H9 (cell line): ENCODE data around the gene TMEM107. TPM values are rescaled to one million over a fixed set of nuclear protein-coding genes. Genes with fewer than 3 reads are reported as not detected.

Experiments
- DNase-seq: peaks from one replicate; pipeline ENCODE4 v3.0.0-alpha.2; 2017
- H2AFZ ChIP-seq: one replicate; pipeline ENCODE4 v1.6.1; 2013; ENCODE audit warnings: mild to moderate bottlenecking, low read length, control low read depth, moderate library complexity
- H2AK5ac ChIP-seq: 2 replicates; pipeline ENCODE4 v1.6.1; 2013; ENCODE audit warnings: low read length, control low read depth, mixed read lengths; ENCODE audit not compliant: insufficient read length
- H2BK120ac ChIP-seq: one replicate; pipeline ENCODE4 v1.6.1; 2013; ENCODE audit warnings: low read depth, mild to moderate bottlenecking, low read length, control low read depth, inconsistent platforms; ENCODE audit not compliant: poor library complexity, severe bottlenecking
- H2BK12ac ChIP-seq: 2 replicates; pipeline ENCODE4 v1.6.1; 2013; ENCODE audit warnings: low read length, control low read depth, mixed read lengths, low read depth; ENCODE audit not compliant: insufficient read length
- H2BK15ac ChIP-seq: 2 replicates; pipeline ENCODE4 v1.6.1; 2013; ENCODE audit warnings: low read depth, low read length, control low read depth
- H2BK20ac ChIP-seq: one replicate; pipeline ENCODE4 v1.6.1; 2013; ENCODE audit warnings: low read depth, mild to moderate bottlenecking, low read length, control low read depth, inconsistent platforms; ENCODE audit not compliant: poor library complexity, severe bottlenecking
- H2BK5ac ChIP-seq: 2 replicates; pipeline ENCODE4 v1.6.1; 2013; ENCODE audit warnings: low read length, control low read depth, mixed read lengths; ENCODE audit not compliant: insufficient read length
- H3K14ac ChIP-seq: 2 replicates; pipeline ENCODE4 v1.6.1; 2013; ENCODE audit warnings: low read length, control low read depth; ENCODE audit not compliant: insufficient read depth
- H3K18ac ChIP-seq: 2 replicates; pipeline ENCODE4 v1.6.1; 2013; ENCODE audit warnings: low read depth, mild to moderate bottlenecking, mixed read lengths, low read length, control low read depth; ENCODE audit not compliant: insufficient read length
- H3K23ac ChIP-seq: 2 replicates; pipeline ENCODE4 v1.6.1; 2013; ENCODE audit warnings: low read length, control low read depth, mixed read lengths, low read depth; ENCODE audit not compliant: insufficient read length
- H3K23me2 ChIP-seq: 2 replicates; pipeline ENCODE4 v1.6.1; 2013; ENCODE audit warnings: low read depth, mild to moderate bottlenecking, mixed read lengths, low read length, control low read depth; ENCODE audit not compliant: insufficient read length, poor library complexity, severe bottlenecking
- H3K27ac ChIP-seq: 2 replicates; pipeline ENCODE4 v1.5.1; 2013; ENCODE audit warnings: low read length, control low read depth, mixed read lengths, low read depth; ENCODE audit not compliant: insufficient read length
- H3K27me3 ChIP-seq: 2 replicates; pipeline ENCODE4 v1.6.1; 2013; ENCODE audit warnings: low read length, control low read depth, inconsistent platforms; ENCODE audit not compliant: insufficient read depth
- H3K4ac ChIP-seq: 2 replicates; pipeline ENCODE4 v1.6.1; 2013; ENCODE audit warnings: low read depth, mild to moderate bottlenecking, control low read depth, inconsistent platforms, low read length, moderate library complexity
- H3K4me1 ChIP-seq: 2 replicates; pipeline ENCODE4 v1.6.1; 2013; ENCODE audit warnings: low read length, control low read depth, inconsistent platforms; ENCODE audit not compliant: insufficient read depth
- H3K4me2 ChIP-seq: 2 replicates; pipeline ENCODE4 v1.6.1; 2013; ENCODE audit warnings: low read length, control low read depth, mixed read lengths; ENCODE audit not compliant: insufficient read length, insufficient read depth
- H3K56ac ChIP-seq: 2 replicates; pipeline ENCODE4 v1.6.1; 2013; ENCODE audit warnings: low read depth, mild to moderate bottlenecking, mixed read lengths, low read length, control low read depth; ENCODE audit not compliant: insufficient read length
- H3K79me1 ChIP-seq: 2 replicates; pipeline ENCODE4 v1.6.1; 2013; ENCODE audit warnings: low read depth, mild to moderate bottlenecking, moderate library complexity, low read length, control low read depth, inconsistent platforms; ENCODE audit not compliant: insufficient read depth, poor library complexity, severe bottlenecking
- H3K79me2 ChIP-seq: 2 replicates; pipeline ENCODE4 v1.6.1; 2013; ENCODE audit warnings: low read length, control low read depth, inconsistent platforms; ENCODE audit not compliant: insufficient read depth
- H3K9ac ChIP-seq: 2 replicates; pipeline ENCODE4 v1.6.1; 2013; ENCODE audit warnings: low read length, control low read depth, mixed read lengths; ENCODE audit not compliant: insufficient read length; ENCODE audit errors: extremely low read depth
- H3K9me3 ChIP-seq: one replicate; pipeline ENCODE4 v1.6.1; 2013; ENCODE audit warnings: low read depth, low read length, inconsistent platforms; ENCODE audit not compliant: control insufficient read depth
- H3T11ph ChIP-seq: one replicate; pipeline ENCODE4 v1.6.1; 2013; ENCODE audit warnings: mild to moderate bottlenecking, low read length, control low read depth, inconsistent platforms
- H4K20me1 ChIP-seq: one replicate; pipeline ENCODE4 v1.6.1; 2013; ENCODE audit not compliant: control insufficient read depth, insufficient read length, insufficient read depth
- H4K5ac ChIP-seq: 2 replicates; pipeline ENCODE4 v1.6.1; 2013; ENCODE audit warnings: low read depth, mild to moderate bottlenecking, mixed read lengths, low read length, control low read depth; ENCODE audit not compliant: insufficient read length
- H4K8ac ChIP-seq: replicated peaks from 2 replicates; pipeline ENCODE4 v1.6.1; 2013; ENCODE audit warnings: low read length, control low read depth, mixed read lengths, low read depth; ENCODE audit not compliant: insufficient read length
- H4K91ac ChIP-seq: 2 replicates; pipeline ENCODE4 v1.6.1; 2013; ENCODE audit warnings: low read depth, mild to moderate bottlenecking, moderate library complexity, mixed read lengths, low read length, control low read depth; ENCODE audit not compliant: insufficient read length
- H3K27ac Mint-ChIP-seq, 3 experiments: 2 replicates in 2 of 3; 3 replicates in 1 of 3; pipeline ENCODE4 v1.8.0; 2020 to 2021; ENCODE audit warnings: mixed read lengths in 3 of 3, mild to moderate bottlenecking in 1 of 3, moderate library complexity in 1 of 3
- H3K27me3 Mint-ChIP-seq: 2 replicates; pipeline ENCODE4 v1.8.0; 2021; ENCODE audit warnings: low read depth, mild to moderate bottlenecking, moderate library complexity, mixed read lengths
- H3K36me3 Mint-ChIP-seq, 3 experiments: 2 replicates in 2 of 3; 3 replicates in 1 of 3; pipeline ENCODE4 v1.8.0; 2020 to 2021; ENCODE audit warnings: low read depth in 3 of 3, mixed read lengths in 3 of 3; ENCODE audit not compliant: insufficient read depth in 1 of 3
- H3K4me1 Mint-ChIP-seq, 2 experiments: 2 replicates each; pipeline ENCODE4 v1.8.0; 2020; ENCODE audit warnings: mixed read lengths in 2 of 2
- H3K4me3 Mint-ChIP-seq, 2 experiments: 2 replicates in 1 of 2; 3 replicates in 1 of 2; pipeline ENCODE4 v1.8.0; 2020 to 2021; ENCODE audit warnings: mild to moderate bottlenecking in 2 of 2, mixed read lengths in 2 of 2, moderate library complexity in 1 of 2
- H3K9me3 Mint-ChIP-seq, 2 experiments: 2 replicates in 1 of 2; 3 replicates in 1 of 2; pipeline ENCODE4 v1.8.0; 2020; ENCODE audit warnings: mild to moderate bottlenecking in 2 of 2, mixed read lengths in 2 of 2, moderate library complexity in 1 of 2
- CTCF ChIP-seq: fragments of 200-600 bp; sonication (generic); conservative IDR thresholded peaks from 3 replicates; pipeline ENCODE4 v1.8.0; 2021; ENCODE audit warnings: antibody characterized with exemption, mild to moderate bottlenecking
- WGBS: extraction: QIAGEN DNeasy Blood & Tissue Kit; methylation state at CpG from one replicate; pipeline ENCODE4 v1.1.7; 2013; ENCODE audit warnings: missing lambda C conversion rate, low lambda C conversion rate, mixed read lengths; ENCODE audit not compliant: insufficient read length; ENCODE audit errors: extremely low coverage; 5-methylcytosine and 5-hydroxymethylcytosine counted together
- total RNA-seq: library from RNA; stranded (reverse); gene quantifications from 2 replicates; pipeline ENCODE4 v1.2.1, GENCODE V29; 2021

Gene TMEM107
- total RNA-seq, 1 experiment from 2014 or later, result 12.7 TPM

GRCh38 chr17:8175795-8176196 is 384 bp downstream of the TMEM107 start:
- Histone ChIP-seq H2AFZ (no peak overlapping the region), H2AK5ac (no peak overlapping the region), H2BK20ac (no peak overlapping the region), H3K14ac (no peak overlapping the region), H3T11ph (no peak overlapping the region), H3K4me1 (peaks cover 5% of the 10 kb centered on the region; the same call in 1 of the 2 replicates), H3K23me2 (peaks cover 10% of the 10 kb centered on the region), H3K23ac (no peak overlapping the region), H2BK5ac (no peak overlapping the region), H2BK15ac (no peak overlapping the region), H3K9ac (peak overlapping the region; percentile 39), H3K27me3 (no peaks in the 10 kb centered on the region), H4K8ac (no peak overlapping the region), H3K4me2 (peak overlapping the region; percentile 55), H4K5ac (no peak overlapping the region), H3K18ac (no peak overlapping the region), H3K27ac (no peak overlapping the region), H3K56ac (no peak overlapping the region), H4K20me1 (no peaks in the 10 kb centered on the region), H2BK12ac (no peak overlapping the region), H3K79me1 (no peaks in the 10 kb centered on the region), H3K9me3 (no peaks in the 10 kb centered on the region), H3K79me2 (no peaks in the 10 kb centered on the region), H4K91ac (no peak overlapping the region), H2BK120ac (no peak overlapping the region), H3K4ac (no peak overlapping the region)
- peak overlapping the region; percentile 55 to 95 (median 84); a peak in 6 of 7 replicates for H3K27ac Mint-ChIP-seq
- no peak for DNase-seq
- TF ChIP-seq CTCF, result no peak
- no peaks in the 10 kb centered on the region for H3K27me3 Mint-ChIP-seq
- no peaks in the 10 kb centered on the region for H3K36me3 Mint-ChIP-seq
- no peaks in the 10 kb centered on the region; a peak in 1 of 5 replicates for H3K9me3 Mint-ChIP-seq
- no CpG with 5 or more reads among the region's 11 CpGs for WGBS
- peaks cover 26 to 28% of the 10 kb centered on the region in 2 experiments for H3K4me1 Mint-ChIP-seq
- peak overlapping the region; percentile 89 to 93 for H3K4me3 Mint-ChIP-seq
